Small intestine (tissue), 16 donors: Measurements from ENCODE around the gene KRT15. TPM values are rescaled to one million over a fixed set of nuclear protein-coding genes. Genes with fewer than 3 reads are reported as not detected.

ENCODE experiments used
- DNase-seq, 2 donors: peaks; one replicate each; pipeline versions ENCODE4 v3.0.0 to v3.0.0-alpha.2; 2013
- FAIRE-seq: peaks from 2 replicates; lab custom pipeline; 2012; peaks lifted over from hg19 to GRCh38; lab: Jason Lieb, UNC
- H3K27ac ChIP-seq, 3 donors: one replicate each; pipeline ENCODE4 v1.5.1; 2013; ENCODE audit warnings: low read length in 2 of 3, mild to moderate bottlenecking in 2 of 3, control low read depth in 1 of 3, inconsistent platforms in 1 of 3, low read depth in 1 of 3, moderate library complexity in 1 of 3
- H3K27me3 ChIP-seq, 3 donors: one replicate each; pipeline ENCODE4 v1.6.1; 2013; ENCODE audit warnings: low read length in 3 of 3, inconsistent platforms in 1 of 3; ENCODE audit not compliant: control insufficient read depth in 3 of 3, insufficient read depth in 3 of 3
- H3K36me3 ChIP-seq, 3 donors: one replicate each; pipeline ENCODE4 v1.6.1; 2013; ENCODE audit warnings: low read length in 3 of 3, inconsistent platforms in 1 of 3, low read depth in 1 of 3, mild to moderate bottlenecking in 1 of 3, moderate library complexity in 1 of 3; ENCODE audit not compliant: control insufficient read depth in 3 of 3, insufficient read depth in 2 of 3
- H3K4me1 ChIP-seq, 3 donors: one replicate each; pipeline ENCODE4 v1.6.1; 2013; ENCODE audit warnings: low read length in 2 of 3, inconsistent platforms in 1 of 3, low read depth in 1 of 3, mild to moderate bottlenecking in 1 of 3, moderate library complexity in 1 of 3; ENCODE audit not compliant: control insufficient read depth in 3 of 3, insufficient read depth in 2 of 3
- H3K4me3 ChIP-seq, 3 donors: one replicate each; pipeline ENCODE4 v1.5.1; 2013; ENCODE audit warnings: low read length in 3 of 3, control low read depth in 1 of 3, inconsistent platforms in 1 of 3, low read depth in 1 of 3, mild to moderate bottlenecking in 1 of 3, moderate library complexity in 1 of 3
- H3K9me3 ChIP-seq, 2 donors: one replicate each; pipeline ENCODE4 v1.6.1; 2013; ENCODE audit warnings: low read depth in 1 of 2, low read length in 1 of 2; ENCODE audit not compliant: control insufficient read depth in 2 of 2, insufficient read depth in 1 of 2
- WGBS, 3 donors: extraction: QIAGEN DNeasy Blood & Tissue Kit; methylation state at CpG; one replicate each; pipeline ENCODE4 v1.1.7; 2013; 5-methylcytosine and 5-hydroxymethylcytosine counted together
- long read RNA-seq, 10 donors: transcript quantifications; one replicate each; lab custom pipeline, GENCODE V29; 2026
- polyA plus RNA-seq, 4 donors: library from polyadenylated mRNA; stranded (reverse) in 3 of 4; unstranded in 1 of 4; fragments of 200-250 nt in 3 of 4; fragments of 120-200 nt in 1 of 4; gene quantifications; one replicate each; pipeline versions ENCODE4 v1.2.1 to v1.2.3, GENCODE V29; 2013
- donor health status: healthy with polysubstance abuse.
- donor health status: control.
- donor health status: control.
- donor health status: Bipolar disorder and iron deficiency.
- donor health status: healthy.

The KRT15 gene
- polyA plus RNA-seq: 10 to 100 TPM in 2 of 4 donors, 1 to 10 TPM in 1, under 1 TPM in 1; 0.62 to 18.9 (median 6.6) TPM
- long read RNA-seq, donor 1: 0 reads
- long read RNA-seq, donor 2: 0 reads
- long read RNA-seq, donor 3: 0 reads
- long read RNA-seq, donor 4: 0 reads
- long read RNA-seq, donor 5: 0 reads
- long read RNA-seq, donor 6: 0 reads
- long read RNA-seq, donor 7: 0 reads
- long read RNA-seq, donor 8, partial matches to known transcripts: 0 of 10 reads
- long read RNA-seq, donor 8, other reads (novel, unspliced or antisense): 10 of 10 reads
- long read RNA-seq, donor 9: 0 reads
- long read RNA-seq, donor 10: 0 reads

- peak in 1 of 2 donors; percentile 35 for DNase-seq
- H3K4me1 ChIP-seq: peaks cover 0 to 52% (median 3%) of the 10 kb centered on the region in 3 donors
- H3K9me3 ChIP-seq: no peaks in the 10 kb centered on the region
- H3K27ac ChIP-seq: peak within 1 kb of the TSS; percentile 61 to 93 (median 81)
- H3K4me3 ChIP-seq: no peak within 1 kb of the TSS
- no peak for FAIRE-seq
- H3K36me3 ChIP-seq: peaks cover 0 to 9% (median 0%) of the 10 kb centered on the region in 3 donors
- 31 to 57% (median 35%) methylated on average over 8 of the region's 8 CpGs for WGBS, 3 donors
- H3K27me3 ChIP-seq: no peaks in the 10 kb centered on the region
Measured at GRCh38 chr17:41518789-41519449, at the start of gene KRT15. KRT15 (minus strand) TSS chr17:41518890; CDS start chr17:41518827, 63 bp downstream.

DNA sequence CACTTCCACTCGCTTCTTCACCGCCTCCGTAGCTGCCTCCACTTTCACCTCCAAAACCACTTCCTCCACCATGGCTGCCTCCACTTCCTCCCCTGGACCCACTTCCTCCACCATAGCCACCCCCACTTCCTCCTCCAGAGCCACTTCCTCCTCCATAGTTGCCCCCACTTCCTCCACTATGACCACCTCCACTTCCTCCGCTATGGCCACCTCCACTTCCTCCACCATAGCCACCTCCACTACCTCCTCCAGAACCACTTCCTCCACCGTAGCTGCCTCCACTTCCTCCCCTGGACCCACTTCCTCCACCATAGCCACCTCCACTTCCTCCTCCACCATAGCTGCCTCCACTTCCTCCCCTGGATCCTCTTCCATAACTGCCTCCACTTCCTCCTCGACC lies 48.6 kb upstream of the KRT15 start:
- 72 to 92% (median 83%) methylated on average over 6 of the region's 6 CpGs for WGBS, 3 donors
- DNase-seq (no peak), FAIRE-seq (no peak)
- no peak overlapping the region for H3K4me3 ChIP-seq
- peaks cover 0 to 4% of the 10 kb centered on the region in 2 donors for H3K9me3 ChIP-seq
- H3K27ac ChIP-seq: no peak overlapping the region
- no peaks in the 10 kb centered on the region for H3K36me3 ChIP-seq
- H3K4me1 ChIP-seq: no peaks in the 10 kb centered on the region
- H3K27me3 ChIP-seq: peaks cover 0 to 47% (median 3%) of the 10 kb centered on the region in 3 donors

DNA sequence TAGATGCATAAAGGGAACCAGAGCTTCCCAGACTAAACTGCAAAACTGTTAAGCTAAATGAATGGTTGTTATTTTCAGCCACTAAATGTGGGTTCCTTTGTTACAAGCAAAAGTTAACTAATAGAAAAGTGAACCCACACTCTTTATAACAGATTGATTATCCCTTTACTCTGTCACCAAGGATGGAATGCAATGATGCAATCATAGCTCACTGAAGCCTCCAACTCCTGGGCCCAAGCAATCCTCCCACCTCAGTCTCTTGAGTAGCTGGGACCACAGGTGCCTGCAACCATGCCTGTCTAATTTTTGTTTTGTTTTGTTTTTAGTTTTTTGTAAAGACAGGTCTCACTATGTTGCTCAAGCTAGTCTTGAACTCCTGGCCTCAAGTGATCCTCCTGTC lies 46.6 kb upstream of the KRT15 start:
- FAIRE-seq: no peak
- DNase-seq: no peak

GRCh38 chr17:41563607-41564170 lies 45.0 kb upstream of the KRT15 start:
- no peak for DNase-seq
- Histone ChIP-seq H3K36me3 (no peaks in the 10 kb centered on the region), H3K27ac (no peak overlapping the region), H3K9me3 (peaks cover 0 to 4% of the 10 kb centered on the region in 2 donors), H3K4me1 (no peaks in the 10 kb centered on the region), H3K4me3 (no peak overlapping the region), H3K27me3 (peaks cover 0 to 36% (median 3%) of the 10 kb centered on the region in 3 donors)
- FAIRE-seq: no peak
- WGBS, 3 donors: 43 to 59% (median 47%) methylated on average over 3 of the region's 3 CpGs

More for the DNA sequence above, 46.6 kb upstream of the KRT15 start:
- H3K9me3 ChIP-seq: peaks cover 0 to 4% of the 10 kb centered on the region in 2 donors
- no peaks in the 10 kb centered on the region for H3K4me1 ChIP-seq
- H3K27ac ChIP-seq: no peak overlapping the region
- no peak overlapping the region for H3K4me3 ChIP-seq
- peaks cover 0 to 38% (median 3%) of the 10 kb centered on the region in 3 donors for H3K27me3 ChIP-seq
- H3K36me3 ChIP-seq: no peaks in the 10 kb centered on the region

GRCh38 chr17:41561554-41561953 lies 42.9 kb upstream of the KRT15 start:
- FAIRE-seq (no peak), DNase-seq (no peak)
- H3K4me3 ChIP-seq: no peak overlapping the region
- H3K9me3 ChIP-seq: no peaks in the 10 kb centered on the region
- 69 to 77% (median 73%) methylated on average over 6 of the region's 6 CpGs for WGBS, 3 donors
- H3K36me3 ChIP-seq: no peaks in the 10 kb centered on the region
- no peak overlapping the region for H3K27ac ChIP-seq
- no peaks in the 10 kb centered on the region for H3K4me1 ChIP-seq
- peaks cover 0 to 19% (median 3%) of the 10 kb centered on the region in 3 donors for H3K27me3 ChIP-seq

DNA sequence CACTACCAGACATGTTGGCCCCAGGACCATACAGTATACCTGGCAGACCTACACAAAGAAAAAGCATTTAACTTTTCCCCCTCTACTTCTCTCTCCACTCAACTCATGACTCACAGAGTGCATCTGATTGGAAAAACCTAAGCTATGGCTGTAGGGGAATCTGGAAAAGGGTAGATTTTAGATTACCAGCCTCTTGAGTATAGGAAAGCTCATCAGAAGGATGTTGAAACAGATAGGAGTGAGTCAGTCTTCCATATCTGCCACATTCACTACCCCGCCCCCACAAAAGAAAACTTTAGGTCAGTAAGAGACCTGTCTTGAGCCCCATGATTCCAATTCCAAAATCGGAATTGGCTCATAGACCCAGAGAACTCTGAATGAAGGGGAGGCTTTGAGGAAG lies 40.9 kb upstream of the KRT15 start:
- Histone ChIP-seq H3K27ac (no peak overlapping the region), H3K27me3 (peaks cover 0 to 15% (median 3%) of the 10 kb centered on the region in 3 donors), H3K4me1 (no peaks in the 10 kb centered on the region), H3K9me3 (no peaks in the 10 kb centered on the region), H3K4me3 (no peak overlapping the region), H3K36me3 (no peaks in the 10 kb centered on the region)
- WGBS, 3 donors: 82 to 94% (median 89%) methylated on average over 2 of the region's 2 CpGs
- DNase-seq (no peak), FAIRE-seq (no peak)

- H3K9me3 ChIP-seq: no peaks in the 10 kb centered on the region
- 80 to 90% (median 80%) methylated on average over 9 of the region's 9 CpGs for WGBS, 3 donors
- H3K4me1 ChIP-seq: no peaks in the 10 kb centered on the region
- no peak overlapping the region for H3K27ac ChIP-seq
- H3K27me3 ChIP-seq: peaks cover 0 to 5% (median 0%) of the 10 kb centered on the region in 3 donors
- DNase-seq: no peak
- H3K36me3 ChIP-seq: no peaks in the 10 kb centered on the region
- FAIRE-seq: no peak
- H3K4me3 ChIP-seq: no peak overlapping the region
Measured at GRCh38 chr17:41556931-41557330, 38.2 kb upstream of the KRT15 start.

- peaks cover 0 to 5% (median 0%) of the 10 kb centered on the region in 3 donors for H3K27me3 ChIP-seq
- H3K4me1 ChIP-seq: no peaks in the 10 kb centered on the region
- no peak overlapping the region for H3K27ac ChIP-seq
- no peaks in the 10 kb centered on the region for H3K36me3 ChIP-seq
- DNase-seq (no peak), FAIRE-seq (no peak)
- no peaks in the 10 kb centered on the region for H3K9me3 ChIP-seq
- 64 to 82% (median 71%) methylated on average over 5 of the region's 5 CpGs for WGBS, 3 donors
- no peak overlapping the region for H3K4me3 ChIP-seq
Measured at GRCh38 chr17:41556306-41556705, 37.6 kb upstream of the KRT15 start.
